HL-60 (cell line): ENCODE results near the gene EGR4.

ENCODE experiments used
- DNase-seq, 2 experiments: peaks; one replicate each; pipeline ENCODE4 v3.0.0-alpha.2; 2010 to 2020; ENCODE audit warnings: low read depth in 1 of 2, low spot score in 1 of 2
- H3K27ac ChIP-seq: fragments of 250-450 bp; sonication (Bioruptor Pico); replicated peaks from 2 replicates; pipeline ENCODE4 v1.5.1; 2020; ENCODE audit warnings: mild to moderate bottlenecking, moderate library complexity
- H3K27me3 ChIP-seq: fragments of 250-450 bp; sonication (Bioruptor Pico); 2 replicates; pipeline ENCODE4 v1.5.1; 2021; ENCODE audit warnings: mild to moderate bottlenecking, moderate library complexity; ENCODE audit not compliant: insufficient read depth, poor library complexity, severe bottlenecking
- H3K4me3 ChIP-seq: replicated peaks from 2 replicates; pipeline ENCODE4 v1.5.1; 2011; ENCODE audit warnings: mild to moderate bottlenecking, control low read depth, low read length; ENCODE audit not compliant: insufficient read depth
- CTCF ChIP-seq: IDR thresholded peaks from one replicate; pipeline ENCODE4 v1.5.1; 2011; ENCODE audit warnings: low read length, control low read depth, inconsistent platforms; ENCODE audit not compliant: insufficient read depth
- GABPA ChIP-seq: IDR thresholded peaks from 2 replicates; pipeline ENCODE4 v1.6.1; 2012; ENCODE audit warnings: low read depth
- POLR2AphosphoS5 ChIP-seq: IDR thresholded peaks from 2 replicates; pipeline ENCODE4 v1.6.1; 2012; ENCODE audit warnings: low read depth
- SPI1 ChIP-seq: IDR thresholded peaks from 2 replicates; pipeline ENCODE4 v1.6.1; 2012; ENCODE audit warnings: low read depth, mild to moderate bottlenecking, borderline replicate concordance
- TF ChIP-seq, protein P1 (sequence below): IDR thresholded peaks from 2 replicates; pipeline ENCODE4 v1.6.1; 2012; ENCODE audit warnings: low read depth; ENCODE audit not compliant: insufficient replicate concordance

The EGR4 gene

DNA sequence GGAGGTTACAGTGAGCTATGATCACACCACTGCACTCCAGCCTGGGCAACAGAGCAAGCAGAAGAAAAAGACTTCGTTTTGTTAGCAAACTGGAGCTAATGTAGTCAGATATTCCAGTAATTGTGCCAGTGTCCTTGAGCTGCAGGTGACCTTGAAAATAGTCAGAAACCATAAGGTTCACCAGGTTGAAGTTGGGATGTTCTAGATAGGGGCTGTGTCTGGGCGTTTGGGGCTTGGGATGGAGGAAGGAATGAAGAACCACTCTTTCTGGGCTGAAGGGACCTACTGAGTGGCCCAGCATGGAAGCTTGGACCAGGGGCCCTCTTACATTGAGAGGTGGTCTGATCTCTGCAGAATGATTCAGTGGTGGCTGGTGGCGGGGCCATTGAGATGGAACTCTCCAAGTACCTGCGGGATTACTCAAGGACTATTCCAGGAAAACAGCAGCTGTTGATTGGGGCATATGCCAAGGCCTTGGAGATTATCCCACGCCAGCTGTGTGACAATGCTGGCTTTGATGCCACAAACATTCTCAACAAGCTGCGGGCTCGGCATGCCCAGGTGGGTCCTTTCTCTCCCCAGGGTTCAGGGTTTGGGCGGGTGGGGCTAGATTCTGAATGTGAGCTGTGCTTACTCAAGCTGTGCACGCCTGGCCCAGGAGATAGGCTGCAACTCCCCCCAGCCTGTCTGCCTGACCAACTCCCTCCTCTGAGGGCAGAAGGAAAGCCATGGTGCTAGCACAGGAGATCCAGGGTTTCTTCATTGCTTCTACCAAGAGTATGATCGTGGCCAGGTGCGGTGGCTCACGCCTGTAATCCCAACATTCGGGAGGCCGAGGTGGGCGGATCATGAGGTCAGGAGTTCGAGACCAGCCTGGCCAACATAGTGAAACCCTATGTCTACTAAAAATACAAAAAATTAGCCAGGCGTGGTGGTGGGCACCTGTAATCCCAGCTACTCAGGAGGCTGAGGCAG lies 42.2 kb downstream of the EGR4 start:
- TF ChIP-seq POLR2AphosphoS5 (0 out of 2 replicates have a peak, but pooled peaks have one; percentile 22), SPI1 (no peak), GABPA (no peak)
- no peak overlapping the region for H3K4me3 ChIP-seq
- no peak for DNase-seq

DNA sequence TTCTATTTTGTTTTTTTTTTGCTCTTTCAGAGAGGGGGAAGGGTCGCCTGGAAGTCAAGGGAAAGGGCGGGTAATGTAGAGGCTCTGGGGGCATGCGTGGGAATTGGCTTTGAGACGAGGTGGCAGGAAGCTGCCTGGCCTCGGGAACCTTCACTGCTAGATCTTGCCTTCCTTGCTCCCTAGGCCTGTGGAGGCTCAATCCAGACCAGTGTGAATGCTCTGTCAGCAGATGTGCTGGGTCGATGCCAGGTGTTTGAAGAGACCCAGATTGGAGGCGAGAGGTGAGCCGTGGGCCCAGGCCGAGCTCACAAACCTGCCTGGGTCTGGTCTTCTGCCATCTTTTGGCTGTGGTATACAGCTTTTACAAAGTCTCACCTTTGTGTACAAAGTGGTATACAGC lies 43.7 kb downstream of the EGR4 start:
- TF ChIP-seq POLR2AphosphoS5 (no peak), SPI1 (no peak), CTCF (no peak), GABPA (no peak)
- TF ChIP-seq, protein P1, sequence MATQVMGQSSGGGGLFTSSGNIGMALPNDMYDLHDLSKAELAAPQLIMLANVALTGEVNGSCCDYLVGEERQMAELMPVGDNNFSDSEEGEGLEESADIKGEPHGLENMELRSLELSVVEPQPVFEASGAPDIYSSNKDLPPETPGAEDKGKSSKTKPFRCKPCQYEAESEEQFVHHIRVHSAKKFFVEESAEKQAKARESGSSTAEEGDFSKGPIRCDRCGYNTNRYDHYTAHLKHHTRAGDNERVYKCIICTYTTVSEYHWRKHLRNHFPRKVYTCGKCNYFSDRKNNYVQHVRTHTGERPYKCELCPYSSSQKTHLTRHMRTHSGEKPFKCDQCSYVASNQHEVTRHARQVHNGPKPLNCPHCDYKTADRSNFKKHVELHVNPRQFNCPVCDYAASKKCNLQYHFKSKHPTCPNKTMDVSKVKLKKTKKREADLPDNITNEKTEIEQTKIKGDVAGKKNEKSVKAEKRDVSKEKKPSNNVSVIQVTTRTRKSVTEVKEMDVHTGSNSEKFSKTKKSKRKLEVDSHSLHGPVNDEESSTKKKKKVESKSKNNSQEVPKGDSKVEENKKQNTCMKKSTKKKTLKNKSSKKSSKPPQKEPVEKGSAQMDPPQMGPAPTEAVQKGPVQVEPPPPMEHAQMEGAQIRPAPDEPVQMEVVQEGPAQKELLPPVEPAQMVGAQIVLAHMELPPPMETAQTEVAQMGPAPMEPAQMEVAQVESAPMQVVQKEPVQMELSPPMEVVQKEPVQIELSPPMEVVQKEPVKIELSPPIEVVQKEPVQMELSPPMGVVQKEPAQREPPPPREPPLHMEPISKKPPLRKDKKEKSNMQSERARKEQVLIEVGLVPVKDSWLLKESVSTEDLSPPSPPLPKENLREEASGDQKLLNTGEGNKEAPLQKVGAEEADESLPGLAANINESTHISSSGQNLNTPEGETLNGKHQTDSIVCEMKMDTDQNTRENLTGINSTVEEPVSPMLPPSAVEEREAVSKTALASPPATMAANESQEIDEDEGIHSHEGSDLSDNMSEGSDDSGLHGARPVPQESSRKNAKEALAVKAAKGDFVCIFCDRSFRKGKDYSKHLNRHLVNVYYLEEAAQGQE = no peak
- no peaks in the 10 kb centered on the region for H3K27me3 ChIP-seq
- DNase-seq = no peak
- no peak overlapping the region for H3K4me3 ChIP-seq
- H3K27ac ChIP-seq = no peak overlapping the region

More for the DNA sequence above, 42.2 kb downstream of the EGR4 start:
- Histone ChIP-seq H3K27ac (no peak overlapping the region), H3K27me3 (no peaks in the 10 kb centered on the region)

- DNase-seq = no peak
- TF ChIP-seq CTCF = no peak
- no peak for TF ChIP-seq GABPA
- TF ChIP-seq, protein P1 = no peak
- TF ChIP-seq SPI1 = no peak
- no peak for TF ChIP-seq POLR2AphosphoS5
- Histone ChIP-seq H3K4me3 (no peak overlapping the region), H3K27me3 (no peaks in the 10 kb centered on the region), H3K27ac (no peak overlapping the region)
Measured at GRCh38 chr2:73246850-73247249, 46.5 kb downstream of the EGR4 start.

GRCh38 chr2:73244580-73244979 lies 48.8 kb downstream of the EGR4 start:
- H3K4me3 ChIP-seq = no peak overlapping the region

More at GRCh38 chr2:73244580-73244979, 48.8 kb downstream of the EGR4 start:
- Histone ChIP-seq H3K27ac (no peak overlapping the region), H3K27me3 (no peaks in the 10 kb centered on the region)
- TF ChIP-seq POLR2AphosphoS5 (no peak), CTCF (no peak)
- no peak for DNase-seq
